ENCODE data around the gene DNM3. TPM values are rescaled to one million over a fixed set of nuclear protein-coding genes. Genes with fewer than 3 reads are reported as not detected.
"Not testable (repeated sequence)": the region's sequence is repeated elsewhere in the genome, so short reads cannot be mapped to it uniquely, and the experiment has no call there.

The DNM3 gene
- polyA plus RNA-seq, 1 donor, result 3.9 TPM

DNA sequence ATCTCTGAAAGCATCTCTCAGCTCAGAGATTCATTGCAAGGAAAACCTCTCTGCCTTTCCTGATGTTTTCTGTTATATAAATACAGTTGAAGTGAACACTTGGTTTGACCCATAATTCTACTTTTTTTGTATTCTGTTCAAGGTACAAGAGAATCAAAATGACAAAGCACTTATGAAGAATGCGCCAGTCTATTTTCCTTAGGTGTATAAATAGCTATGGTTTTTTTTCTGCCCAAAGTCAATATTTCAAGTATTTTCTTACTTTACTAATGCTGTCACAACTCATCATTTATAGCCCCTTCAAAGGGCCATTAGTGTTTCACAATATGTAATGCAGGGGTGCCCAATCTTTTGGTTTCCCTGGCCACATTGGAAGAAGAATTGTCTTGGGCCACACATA is 436.7 kb downstream of the DNM3 start:
- no peak for DNase-seq

DNA sequence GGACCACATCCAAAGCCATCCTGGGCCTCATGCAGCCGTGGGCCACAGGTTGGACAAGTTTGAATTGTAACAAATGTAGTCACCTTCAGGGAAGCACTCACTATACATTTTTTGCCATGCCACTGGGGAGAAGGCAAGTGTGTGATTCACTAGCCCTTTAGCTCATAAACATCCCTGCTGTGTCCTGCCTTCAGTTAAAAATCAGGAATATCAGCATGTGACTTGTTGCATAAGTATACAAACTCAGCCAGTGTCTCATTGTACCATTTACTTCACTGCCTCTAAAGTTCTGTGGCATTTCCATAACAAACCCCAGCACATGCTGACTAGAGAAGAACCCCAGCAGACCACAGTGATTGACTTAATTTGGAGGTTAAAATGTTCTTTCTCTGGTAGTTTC is 437.2 kb downstream of the DNM3 start:
- no peak for DNase-seq

DNA sequence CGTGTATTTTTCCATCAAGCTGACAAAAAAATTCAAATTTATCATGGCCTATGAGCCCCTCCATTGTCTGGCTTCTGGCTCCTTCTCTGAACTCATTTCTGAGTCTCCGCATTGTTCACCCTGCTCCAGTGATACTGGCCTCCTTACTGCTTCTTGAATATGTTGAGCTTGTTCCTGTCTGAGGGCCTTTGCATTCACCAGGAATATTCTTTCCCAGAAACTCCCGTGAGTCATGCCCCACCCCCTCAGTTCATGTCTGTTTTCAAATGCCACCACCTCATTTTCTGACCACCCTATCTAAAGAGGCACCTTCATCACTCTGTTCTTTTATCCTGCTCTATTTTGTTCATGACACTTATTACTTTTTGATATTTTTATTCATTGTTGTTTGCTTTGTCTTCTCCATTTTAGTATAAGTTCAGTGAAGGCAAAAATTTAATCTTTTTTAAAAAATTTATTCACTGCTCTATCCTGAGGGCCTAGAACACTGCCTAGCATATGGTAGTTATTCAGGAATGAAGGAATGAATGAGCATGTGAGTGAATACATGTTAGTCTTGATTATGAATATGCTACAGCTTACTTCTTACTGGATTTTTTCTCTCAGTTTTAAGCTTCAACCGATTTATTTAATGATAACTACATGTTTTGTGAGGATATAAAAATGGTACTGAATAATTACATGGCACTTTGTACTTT is 438.8 kb downstream of the DNM3 start:
- DNase-seq, result no peak

DNA sequence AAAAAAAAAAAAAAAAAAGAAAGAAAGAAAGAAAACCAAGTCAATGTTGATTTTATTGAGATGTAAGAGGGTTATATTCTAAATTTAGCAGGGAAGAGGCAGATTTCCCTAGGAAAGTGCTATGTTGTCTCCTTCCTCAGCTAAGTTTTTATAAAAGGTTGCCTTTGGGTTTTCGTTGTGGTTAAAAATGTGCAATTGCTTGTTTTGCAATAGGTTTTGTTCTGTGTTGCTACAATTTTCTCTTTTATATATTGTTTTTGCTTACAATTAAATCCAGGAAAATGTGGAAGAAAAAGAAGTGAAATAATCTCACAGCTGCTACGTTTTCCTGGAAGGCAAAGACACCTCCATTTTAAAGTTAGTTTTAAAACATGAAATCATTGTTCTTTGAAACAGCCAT is 442.5 kb downstream of the DNM3 start:
- no peak for DNase-seq

DNA sequence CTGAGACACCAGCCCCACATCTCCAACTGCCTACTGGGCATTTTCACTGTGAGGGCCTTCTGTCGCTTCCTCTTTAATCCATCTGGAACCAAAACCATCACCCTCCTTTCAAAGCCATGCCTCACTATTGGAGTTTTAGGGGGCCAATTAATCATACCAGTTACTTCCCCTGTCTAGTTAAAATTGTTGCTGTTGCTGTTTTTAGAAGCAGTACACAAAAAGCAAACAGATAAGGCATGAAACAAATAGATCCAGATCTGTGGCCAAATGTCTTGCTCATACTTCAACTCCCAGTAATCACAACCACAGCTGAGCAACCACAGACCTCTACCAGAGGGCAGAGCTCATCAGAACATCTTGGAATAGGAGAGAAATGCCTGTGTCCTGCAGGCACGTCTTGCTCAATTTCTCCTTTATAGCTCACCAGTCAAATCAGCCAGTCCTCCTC is 445.4 kb downstream of the DNM3 start:
- DNase-seq, result no peak

DNA sequence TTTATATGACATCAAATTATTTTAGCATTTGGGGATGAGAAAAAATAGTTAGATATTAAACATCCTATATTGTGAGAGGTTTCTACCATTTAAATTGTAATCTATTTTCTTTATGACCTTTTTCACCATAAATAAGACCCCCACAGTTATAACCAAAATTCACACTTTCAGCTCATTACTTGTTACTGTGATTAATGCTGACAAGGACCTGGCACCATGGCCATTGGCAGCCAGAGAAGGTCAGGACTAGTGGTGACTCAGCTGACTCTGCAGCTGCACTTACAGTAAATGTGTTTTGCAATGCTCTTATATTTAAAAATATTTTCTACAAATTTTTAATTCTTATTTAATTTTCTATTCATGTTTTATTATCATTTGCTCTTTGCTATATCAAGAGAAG is 445.9 kb downstream of the DNM3 start:
- no peak for DNase-seq

DNA sequence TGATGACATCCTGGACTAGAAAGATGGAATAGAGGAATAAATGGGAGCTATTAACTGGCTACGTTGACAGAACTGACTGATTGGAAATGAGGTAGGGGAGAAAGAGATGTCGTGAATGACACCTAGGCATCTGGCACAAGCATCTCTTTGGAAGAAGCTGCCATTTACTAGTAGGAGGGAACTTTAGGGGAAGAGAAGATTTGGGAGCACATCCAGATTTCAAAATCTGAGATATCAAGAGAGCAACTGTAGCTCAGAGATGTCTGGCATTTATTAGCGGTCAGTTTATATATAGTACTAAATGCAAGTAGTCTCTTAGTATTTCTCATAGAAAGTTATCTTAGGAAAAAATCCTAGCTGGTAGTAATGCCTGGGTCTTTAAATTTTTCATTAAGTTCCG is 447.3 kb downstream of the DNM3 start:
- DNase-seq, result no peak

DNA sequence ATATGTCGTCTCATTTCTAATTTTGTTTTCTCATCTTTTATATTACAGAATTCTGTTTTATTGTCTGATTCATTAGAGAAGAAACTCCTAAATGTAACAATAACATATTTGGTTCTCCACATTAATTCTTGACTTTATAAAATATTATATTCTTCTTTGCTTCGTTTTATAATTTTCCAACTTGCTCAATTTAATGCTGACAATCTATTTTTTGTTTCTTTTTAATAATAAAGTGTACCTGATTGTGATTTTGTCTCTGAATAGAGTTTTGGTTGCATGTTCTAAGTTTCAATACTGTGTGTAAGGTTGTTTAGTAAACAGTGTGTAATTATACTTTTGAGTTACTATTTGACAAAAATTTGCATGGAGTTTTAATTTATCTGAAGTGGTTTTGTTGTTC is 448.1 kb downstream of the DNM3 start:
- DNase-seq, result no peak

DNA sequence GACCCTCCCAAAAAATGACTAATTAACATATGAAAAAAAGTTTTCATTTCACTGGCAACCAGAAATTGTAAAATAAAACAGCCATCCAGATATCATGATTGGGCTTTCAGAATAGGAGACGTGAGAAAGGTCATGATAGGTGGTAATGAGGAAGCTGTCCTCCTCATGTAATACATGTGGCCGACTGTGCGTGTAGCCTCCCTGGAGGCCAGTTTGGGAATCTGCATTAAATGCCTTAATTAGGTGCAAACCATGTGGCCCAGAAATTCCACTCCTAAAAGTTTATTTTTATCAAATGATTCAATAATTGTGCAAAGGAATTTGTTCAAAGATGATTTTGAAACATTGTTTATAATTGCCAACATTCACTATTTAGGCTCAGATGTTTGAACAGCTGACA is 451.5 kb downstream of the DNM3 start:
- DNase-seq, result no peak

DNA sequence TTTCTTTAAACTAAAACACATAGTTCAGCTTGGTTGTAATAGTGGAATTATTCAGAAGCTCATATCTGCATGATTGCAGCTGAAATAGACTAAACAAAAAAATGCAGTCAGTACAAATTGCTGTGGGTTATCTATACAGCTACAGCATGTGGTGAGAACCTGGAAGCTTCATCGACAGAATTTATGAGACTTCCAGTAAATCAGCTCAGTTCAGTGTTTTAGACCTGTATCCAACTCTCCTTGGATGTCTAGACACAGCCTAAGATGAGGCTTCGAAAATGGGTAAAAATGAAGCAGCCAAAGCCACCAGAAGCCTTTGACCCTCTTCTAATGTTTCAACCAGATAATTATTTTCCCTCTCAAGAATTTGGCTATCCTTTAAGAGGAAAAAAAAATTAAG is 452.1 kb downstream of the DNM3 start:
- no peak for DNase-seq

DNA sequence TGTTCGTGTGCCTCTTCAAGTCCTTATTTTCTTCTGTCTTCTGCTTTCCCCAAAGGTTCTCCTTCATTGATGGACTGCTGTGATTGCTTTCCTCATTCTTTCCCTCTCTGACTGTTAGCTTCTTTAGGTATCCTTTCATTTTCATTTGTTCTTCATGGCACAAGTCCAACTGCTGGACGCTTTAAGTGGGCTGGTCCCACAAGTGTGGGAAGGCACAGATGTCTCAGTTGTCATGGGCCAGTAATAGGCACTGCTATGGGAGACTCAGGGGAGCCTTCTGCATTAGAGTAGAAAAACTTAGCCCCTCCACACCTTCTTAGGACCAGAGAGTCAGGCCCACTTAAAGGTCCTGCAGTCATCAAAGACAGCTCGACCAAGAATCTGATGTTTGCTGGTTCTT is 456.8 kb downstream of the DNM3 start:
- DNase-seq, result no peak

DNA sequence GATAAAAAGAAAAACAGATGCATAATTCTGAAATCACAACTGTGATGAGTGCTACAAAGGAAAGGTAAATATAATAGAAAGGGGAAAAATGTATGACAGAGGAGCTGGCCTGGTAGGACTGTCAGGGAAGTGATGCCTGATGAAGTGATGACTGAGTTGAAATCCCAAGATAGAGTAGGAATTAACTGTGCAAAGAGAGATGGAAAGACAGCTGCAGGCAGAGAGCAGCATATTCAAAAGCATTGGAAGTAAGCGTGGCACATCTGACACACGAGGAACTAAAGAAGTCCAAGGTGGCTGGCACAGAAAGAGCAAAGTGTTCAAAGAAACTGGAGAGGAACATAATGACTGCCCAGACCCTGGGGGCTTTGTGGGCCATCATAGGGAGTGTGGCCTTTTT is 457.6 kb downstream of the DNM3 start:
- DNase-seq, result no peak

DNA sequence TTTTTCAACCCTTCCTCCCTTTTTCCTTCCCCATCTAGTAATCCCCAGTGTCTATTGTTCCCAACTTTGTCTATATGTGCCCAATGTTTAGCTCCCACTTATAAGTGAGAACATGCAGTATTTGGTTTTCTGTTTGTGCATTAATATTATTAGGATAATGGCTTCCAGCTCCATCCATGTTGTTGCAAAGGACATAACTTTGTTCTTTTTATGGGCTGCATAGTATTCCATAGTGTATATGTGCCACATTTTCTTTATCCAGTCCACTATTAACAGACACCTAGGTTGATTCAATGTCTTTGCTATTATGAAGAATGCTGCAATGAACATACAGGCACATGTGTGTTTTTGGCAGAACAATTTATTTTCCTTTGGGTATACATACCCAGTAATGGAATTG is 458.2 kb downstream of the DNM3 start:
- no peak for DNase-seq

DNA sequence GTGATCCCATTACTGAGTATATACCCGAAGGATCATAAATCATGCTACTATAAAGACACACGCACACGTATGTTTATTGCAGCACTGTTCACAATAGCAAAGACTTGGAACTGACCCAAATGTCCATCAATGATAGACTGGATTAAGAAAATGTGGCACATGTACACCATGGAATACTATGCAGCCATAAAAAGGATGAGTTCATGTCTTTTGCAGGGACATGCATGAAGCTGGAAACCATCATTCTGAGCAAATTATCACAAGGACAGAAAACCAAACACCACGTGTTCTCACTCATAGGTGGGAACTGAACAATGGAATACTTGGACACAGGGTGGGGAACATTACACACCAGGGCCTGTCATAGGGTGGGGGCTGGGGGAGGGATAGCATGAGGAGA is 466.2 kb downstream of the DNM3 start:
- DNase-seq, result not testable (repeated sequence)

DNA sequence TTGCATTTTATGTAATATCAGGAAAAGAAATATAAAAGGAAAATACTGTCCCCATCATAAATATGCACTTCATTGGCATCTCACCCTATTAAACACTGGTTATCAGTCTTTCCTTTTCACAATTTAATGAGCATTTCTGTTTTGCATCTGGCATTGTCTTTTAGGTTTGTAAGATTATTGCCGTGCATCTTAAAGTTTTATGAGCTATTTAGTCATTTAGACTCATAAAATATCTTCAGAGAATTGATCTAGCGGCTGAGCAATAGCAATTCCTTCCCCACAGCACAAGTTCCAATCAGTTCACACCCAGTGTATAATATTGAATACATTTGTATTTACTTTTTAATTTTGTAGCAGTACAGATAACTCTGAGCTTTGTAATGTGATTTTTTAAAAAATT is 466.8 kb downstream of the DNM3 start:
- no peak for DNase-seq

DNA sequence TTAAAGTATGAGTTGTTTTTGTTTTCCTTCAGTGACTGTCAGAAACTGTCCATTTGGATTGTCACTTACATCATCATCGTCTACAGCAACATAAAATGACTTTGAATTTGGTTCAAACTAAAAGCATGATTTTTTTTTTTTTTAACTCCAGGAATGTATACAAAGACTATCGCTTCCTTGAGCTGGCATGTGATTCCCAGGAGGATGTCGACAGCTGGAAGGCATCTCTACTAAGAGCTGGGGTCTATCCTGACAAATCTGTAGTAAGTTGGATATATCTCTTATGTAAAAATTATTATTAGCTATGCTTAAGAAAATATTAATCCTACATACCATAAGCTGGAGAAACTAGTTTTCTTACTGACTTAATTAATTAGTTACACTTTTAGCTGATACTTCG is 467.3 kb downstream of the DNM3 start:
- DNase-seq, result no peak

DNA sequence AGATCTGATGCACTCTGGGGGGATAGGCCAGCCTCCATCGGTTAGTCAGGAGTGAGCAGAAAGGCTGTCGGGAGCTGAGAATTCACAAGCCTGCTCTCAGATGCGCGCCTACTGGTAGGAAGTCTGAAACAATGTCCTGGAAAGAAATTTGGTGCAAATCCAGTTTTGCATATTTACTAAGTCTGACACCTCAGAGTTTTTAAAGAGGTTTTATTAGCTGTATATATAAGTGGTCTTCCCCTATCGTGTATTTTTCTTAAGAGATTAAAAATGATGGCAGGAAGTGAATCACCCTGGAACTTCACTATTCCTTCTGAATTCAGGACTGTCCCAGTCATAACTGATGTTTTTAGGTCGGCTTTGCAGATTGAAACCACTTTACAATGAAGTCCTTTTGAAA is 479.4 kb downstream of the DNM3 start:
- no peak for DNase-seq

DNA sequence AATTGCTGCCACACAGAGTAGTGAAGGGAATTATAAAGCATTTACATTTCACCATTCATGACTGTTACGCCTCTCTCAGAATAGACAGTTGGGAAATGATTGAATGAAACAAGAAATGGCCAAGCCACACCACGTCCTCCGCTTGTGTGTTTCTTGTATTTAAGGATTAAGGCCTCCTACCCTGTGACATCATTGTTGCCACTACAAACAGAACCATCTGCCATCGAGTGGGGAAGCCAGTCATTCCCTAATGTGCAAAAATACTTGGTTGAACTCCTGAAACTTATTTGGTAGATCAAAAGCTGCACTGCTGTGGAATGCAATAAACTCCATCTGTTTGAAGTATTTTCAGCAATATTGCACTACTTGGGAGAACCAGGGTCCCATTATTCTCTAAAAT is 480.2 kb downstream of the DNM3 start:
- DNase-seq, result no peak

DNA sequence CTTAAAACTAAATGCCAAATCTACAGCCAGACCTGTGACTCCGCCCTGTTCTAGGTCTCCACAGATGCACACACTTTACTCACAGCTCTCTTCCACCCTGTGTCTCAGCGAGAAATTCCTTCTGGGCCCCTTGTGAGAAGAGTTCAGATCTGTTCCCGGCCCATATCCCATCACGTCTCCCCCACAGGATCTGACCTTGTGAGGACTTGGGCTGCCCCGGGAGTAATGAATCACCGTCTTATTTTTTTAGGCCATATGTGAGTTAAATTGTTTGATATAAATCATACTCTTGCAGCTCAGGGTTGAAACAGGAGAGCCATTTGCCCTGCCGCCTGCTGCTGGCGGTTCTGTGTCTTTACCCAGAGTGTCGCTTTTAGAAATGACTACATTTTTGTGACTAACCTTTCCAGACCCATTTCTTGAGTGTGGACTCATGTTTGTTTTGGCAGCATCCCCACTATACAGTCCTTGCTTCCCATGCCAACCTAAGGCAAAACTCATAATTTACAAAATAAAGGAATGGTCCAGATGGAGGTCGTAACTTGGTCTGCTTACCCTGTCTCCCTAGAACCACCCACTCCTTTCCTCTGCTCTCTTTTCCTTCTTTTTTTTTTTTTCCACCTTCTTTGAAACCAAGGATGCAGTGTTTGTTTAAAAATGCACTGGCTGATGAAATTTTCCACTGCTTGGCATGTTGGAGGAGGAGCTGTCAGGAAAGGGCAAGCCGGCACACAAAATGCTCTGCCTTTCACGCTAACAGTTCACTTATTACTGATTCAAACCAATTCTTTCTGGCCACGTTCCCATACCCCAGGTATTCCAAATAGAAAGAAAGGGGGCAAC is 481.1 kb downstream of the DNM3 start:
- DNase-seq, result peak; percentile 74

DNA sequence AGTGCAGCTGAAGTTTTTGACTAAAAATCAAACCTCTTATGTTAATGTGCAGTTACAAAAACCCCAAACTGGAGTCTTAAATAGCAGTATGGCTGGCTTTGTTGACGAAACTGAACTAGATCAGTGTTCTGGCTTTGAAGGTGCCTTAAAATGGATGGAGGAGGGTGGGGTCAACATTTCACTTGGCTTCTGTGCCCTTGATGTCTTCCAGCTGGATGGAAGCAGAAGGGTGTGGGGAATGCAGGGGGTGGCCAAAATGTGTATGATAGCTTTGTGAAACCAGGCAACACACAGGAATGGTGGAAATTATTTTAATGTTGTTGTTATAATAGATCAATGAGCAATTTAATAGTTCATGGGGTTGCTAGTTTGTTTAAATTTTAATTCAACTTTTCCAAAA is 482.4 kb downstream of the DNM3 start:
- DNase-seq, result no peak

DNA sequence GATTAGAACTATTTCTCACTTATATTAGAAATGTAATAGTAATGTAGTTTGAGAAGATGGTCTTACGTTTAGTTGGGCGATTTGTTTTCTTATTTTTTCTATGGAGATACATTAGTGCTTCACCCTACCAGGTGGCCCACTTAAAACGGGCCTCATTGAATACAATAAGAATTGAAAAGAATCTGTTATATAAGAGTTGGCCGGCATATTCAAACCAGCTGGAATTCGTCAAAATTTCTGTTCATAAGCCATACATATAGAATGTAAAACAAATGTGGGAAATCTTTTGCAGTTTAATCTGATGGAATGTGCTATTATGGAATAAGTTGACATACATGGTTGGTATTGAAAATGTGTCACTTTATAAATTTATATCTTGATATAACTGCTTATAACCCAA is 482.8 kb downstream of the DNM3 start:
- DNase-seq, result no peak

DNA sequence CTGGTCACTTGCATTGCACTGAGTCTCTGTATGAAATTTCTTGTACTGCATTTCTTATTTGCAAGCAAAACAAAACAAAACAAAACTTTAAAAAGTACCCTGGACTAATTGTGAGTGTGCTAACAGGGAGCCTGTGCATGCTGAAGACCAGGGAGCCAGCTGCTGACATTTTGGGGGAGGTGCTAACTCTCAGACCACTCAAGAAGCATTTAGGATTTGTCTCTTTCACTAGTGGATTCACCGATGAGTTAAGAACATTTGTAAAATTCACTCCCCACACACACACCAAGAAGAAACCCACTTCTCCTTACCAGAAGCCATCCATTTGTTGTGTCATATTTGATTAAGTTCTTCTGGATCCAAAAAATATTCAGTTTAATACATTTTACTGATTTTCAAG is 483.5 kb downstream of the DNM3 start:
- no peak for DNase-seq

DNA sequence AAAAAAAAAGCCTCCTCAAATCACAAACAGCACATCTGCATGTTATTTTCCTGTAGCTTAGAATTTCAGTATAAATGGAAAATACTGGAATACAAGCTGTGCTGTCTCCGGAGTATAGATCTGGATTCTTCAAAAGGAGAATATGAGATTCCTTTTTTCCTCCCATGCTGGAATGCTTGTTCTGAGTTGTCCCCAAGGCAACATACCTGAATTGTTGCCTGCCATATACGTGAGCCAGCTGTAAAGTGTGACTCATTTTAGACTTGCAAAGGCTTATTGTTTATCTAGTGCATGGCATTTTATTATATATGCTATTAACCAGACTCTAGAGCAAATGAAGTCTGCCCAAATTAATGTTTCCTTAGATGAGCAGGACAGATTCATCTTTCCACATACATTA is 484.2 kb downstream of the DNM3 start:
- DNase-seq, result no peak

DNA sequence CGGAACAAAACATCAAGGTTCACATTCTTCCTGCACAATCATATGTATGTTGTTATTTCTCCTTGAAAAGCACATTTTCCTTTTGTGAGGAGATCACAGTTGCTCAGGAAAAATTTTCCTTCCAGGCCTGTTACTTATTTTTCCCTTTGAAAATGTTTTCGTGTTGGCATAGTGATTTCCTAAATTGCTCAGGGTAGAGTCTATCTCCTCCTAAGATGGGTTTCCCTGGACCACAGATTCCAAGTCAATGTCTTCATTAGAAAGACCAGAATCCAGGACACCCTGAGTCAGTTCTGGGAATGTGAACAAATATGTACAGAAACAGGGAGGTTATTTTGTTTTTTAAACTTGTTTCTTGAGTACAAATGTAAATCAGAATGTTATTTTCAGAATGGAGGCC is 484.8 kb downstream of the DNM3 start:
- no peak for DNase-seq
